SKM-1 (cell line): ENCODE results near the gene PEX1.
"Not testable (repeated sequence)": the region's sequence is repeated elsewhere in the genome, so short reads cannot be mapped to it uniquely, and the experiment has no call there.

Source experiments
- DNase-seq: peaks from one replicate; lab custom pipeline; 2025; ENCODE audit not compliant: unreplicated experiment; lab: John Stamatoyannopoulos, UW

Gene PEX1

DNA sequence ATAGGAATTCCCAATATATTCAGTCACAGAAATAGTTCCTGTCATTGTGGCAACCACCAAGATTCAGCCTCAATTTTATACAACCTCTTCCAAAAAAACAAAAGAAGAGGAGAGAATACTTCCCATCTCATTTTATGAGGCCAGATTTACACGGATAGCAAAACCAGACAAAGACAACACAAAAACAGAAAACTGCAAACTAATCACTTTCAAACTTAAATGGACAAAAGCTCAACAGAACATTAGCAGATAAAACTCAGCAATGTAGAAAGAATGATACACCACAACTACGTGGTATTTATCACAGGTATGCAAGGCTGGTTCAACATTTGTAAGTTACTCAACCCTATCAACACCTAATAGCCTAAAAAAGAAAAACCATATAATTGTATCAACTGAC, 22.0 kb downstream of the PEX1 start:
- DNase-seq = no peak

DNA sequence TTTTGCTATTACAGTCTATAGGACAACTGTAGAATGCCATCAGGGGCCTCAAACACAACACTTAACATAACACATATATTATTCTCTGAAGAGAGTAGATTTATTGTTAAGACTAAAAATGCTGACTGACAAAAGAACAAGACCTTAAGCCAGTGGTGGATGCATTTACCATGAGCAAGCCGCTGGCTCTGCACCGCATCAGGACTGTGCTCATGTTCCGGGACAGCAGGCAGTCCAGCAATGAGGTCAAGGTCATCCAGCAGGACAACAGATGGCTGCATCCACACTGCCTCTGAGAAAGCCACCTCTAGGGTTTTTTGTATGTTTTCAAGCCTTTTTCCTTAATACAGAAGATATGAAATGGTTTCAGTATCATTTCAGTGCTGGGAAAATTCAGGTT, 23.8 kb downstream of the PEX1 start:
- DNase-seq = no peak

DNA sequence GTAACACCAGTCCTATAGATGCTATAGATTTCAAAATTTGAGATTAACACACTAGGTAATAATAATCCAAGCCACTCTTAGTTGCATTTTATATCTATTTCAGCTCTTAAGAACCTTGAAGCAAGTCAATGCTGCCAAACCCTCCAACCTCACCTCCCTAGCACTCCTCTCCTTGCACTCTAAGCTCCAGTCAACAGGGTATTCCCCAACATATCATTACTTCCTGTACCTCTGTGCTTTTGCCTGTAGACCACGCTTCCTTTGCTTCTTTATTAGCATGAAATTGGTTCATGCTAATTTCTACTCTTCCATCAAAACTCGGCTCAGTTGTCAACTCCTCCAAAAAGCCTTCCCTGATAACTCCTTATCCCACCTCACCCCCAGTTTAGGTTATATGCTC, 24.6 kb downstream of the PEX1 start:
- no peak for DNase-seq

DNA sequence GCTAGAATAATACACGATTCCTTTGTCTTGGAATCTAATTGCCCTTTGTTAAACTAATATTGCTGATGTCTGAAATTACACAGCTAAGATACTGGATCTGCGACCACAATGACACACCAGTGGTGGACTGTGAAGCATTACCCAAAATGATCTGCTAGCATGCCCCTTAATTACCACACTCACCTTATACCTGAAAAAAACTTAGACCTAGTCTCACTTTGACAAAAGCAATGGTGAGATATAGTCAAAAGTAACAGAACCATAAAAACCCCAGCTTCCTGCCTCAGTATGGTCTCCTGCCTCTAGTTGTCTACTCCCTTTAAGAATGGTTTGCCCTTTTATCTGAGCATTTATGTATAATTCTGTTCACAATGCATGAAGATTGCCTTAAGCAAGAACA, 29.8 kb downstream of the PEX1 start:
- no peak for DNase-seq

DNA sequence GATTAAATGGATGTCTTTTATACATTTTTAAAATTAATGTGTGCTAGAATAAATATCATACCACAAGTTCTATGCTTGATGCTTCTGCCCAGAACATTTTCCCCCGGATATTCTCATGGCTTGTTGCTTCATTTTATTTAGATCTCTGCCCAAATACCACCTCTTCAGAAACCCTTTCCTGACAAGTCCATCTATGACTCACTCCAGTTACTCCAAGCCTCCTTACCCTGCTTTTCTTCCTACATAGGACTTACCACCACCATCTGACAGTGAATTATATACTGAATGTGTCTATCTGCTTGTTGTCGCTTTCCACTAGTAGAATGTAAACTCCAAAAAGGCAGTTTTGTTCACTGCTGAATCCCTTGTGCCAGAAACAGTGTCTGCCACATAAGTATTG, 31.4 kb downstream of the PEX1 start:
- no peak for DNase-seq

DNA sequence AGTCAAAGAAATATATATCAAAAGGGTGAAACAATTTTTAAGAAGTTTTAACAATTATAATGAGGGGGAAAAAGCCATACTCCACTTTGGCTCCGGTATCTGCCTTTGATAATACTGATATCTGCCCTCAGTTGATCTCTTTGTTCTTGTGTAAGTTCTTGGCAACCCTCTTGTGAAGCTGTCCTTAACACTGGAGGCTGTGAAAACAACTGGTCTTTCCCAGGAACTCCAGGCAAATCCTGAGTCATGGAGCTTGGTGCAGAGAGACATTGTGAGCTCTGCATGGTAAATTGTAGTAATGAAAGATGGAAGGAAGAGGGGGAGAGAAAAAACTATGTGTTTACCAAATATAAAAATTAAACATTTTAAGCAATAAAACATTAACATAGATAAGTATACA, 38.7 kb downstream of the PEX1 start:
- no peak for DNase-seq

DNA sequence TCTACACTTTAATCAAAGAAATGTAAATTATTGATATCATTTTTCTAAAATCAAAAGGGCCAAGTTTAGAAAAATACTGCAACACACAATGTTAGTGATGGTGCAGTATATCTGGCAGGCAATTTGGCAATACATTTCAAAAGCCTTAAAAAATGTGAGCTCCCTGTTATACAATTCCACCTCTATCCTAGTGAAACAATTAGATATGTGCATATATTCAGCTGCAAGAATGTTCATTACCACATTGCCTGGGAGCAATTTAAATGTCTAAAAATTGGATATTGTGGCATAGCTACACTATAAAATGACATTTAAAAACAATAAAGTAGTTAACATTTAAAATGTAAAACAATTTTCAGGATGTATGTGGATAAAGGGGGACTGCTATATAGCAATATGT, 40.5 kb downstream of the PEX1 start:
- no peak for DNase-seq

DNA sequence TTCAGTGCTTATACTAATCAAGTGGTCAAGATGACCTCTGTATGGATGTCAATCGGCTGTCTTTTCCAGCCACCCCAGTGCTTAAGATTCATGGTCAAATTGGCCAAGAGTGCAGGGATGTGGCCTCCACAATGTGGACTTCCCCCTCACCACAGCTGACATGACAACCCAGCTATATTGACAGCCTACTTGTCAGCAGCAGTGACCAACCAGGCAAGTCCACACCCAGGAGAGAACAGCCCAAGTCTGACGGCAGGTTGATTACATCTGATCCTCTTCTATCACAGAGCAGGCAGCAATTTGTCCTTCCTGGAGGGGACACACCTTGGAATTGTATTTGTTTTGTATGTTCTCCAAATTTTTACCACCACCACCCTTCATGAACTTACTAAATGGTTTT, 42.3 kb downstream of the PEX1 start:
- no peak for DNase-seq

DNA sequence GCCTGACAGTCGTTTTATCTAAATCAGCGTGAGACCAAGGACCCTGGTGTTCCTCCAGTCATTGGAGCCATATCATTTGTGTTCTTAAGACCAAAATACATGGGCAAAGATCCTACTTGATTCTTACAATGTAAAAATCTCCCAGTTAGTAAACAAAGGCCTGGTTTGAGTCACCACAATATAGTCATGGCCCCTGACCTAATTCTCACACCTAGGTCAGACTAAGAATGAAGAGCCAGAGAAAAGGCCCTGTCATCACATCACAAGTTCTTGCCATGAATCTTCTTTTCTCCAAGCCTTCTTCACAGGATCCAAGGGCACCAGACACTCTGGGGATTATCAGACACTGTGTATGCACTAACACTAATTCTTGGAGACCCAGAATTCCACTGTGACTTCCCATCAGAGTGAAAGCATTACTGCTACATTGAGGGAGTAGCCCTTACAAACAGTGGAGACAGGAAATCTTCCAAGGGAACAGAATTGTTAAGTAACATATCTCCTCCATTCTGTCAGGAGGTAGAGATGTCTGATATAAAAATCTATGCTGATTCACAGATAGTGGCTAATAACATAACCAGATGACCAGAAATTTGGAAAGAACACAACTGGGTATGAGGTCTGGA, 42.9 kb downstream of the PEX1 start:
- DNase-seq = no peak

DNA sequence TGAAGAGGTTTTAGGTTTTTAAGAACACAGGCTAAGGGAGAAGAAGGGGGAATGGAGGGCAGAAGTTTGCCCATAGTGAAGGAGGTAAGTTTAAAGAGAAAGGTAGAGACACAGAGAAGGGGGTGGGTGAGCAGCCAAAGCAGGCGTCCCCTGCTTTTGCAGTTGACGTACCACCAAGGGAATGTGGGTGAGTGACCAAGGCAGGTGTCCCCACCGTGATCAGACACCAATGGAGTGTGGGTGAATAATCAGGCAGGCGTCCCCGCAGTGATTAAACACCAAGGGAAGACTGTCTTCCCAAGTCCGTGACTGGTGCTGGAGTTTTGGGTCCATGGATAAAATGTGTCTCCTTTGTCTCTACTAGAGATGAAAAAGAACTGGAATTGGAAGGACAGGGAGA, 44.1 kb downstream of the PEX1 start:
- not testable (repeated sequence) for DNase-seq

DNA sequence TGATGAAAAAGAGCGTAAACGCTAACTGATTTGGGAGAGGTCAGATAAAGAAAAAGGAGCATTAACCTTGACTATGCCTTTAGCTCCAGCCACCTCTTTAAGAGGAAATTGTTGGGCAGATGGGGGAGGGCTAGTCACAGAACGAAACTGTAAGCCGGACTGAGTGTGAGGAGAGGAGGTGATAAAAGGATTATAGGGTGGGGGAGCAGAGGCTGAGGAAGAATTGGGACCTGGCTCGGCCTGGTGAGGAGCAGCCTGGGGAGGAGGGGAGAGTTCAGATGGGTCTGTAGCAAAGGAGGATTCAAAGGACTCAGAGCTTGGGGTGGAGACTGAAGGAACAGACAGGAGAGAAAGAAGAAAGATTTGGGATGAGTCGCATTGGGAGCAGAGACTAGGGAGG, 44.7 kb downstream of the PEX1 start:
- not testable (repeated sequence) for DNase-seq

DNA sequence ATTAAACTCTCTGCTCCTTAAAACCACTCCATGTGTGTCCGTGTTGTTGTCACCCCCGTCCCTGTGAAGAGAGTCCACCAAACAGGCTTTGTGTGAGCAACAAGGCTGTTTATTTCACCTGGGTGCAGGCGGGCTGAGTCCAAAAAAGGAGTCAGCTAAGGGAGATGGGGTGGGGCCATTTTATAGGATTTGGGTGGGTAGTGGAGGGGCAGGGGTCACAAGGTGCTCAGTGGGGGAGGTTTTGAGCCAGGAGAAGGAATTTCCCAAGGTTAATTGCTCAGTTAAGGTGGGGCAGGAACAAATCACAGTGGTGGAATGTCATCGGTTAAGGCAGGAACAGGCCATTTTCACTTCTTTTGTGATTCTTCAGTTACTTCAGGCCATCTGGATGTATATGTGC, 49.2 kb downstream of the PEX1 start:
- not testable (repeated sequence) for DNase-seq

DNA sequence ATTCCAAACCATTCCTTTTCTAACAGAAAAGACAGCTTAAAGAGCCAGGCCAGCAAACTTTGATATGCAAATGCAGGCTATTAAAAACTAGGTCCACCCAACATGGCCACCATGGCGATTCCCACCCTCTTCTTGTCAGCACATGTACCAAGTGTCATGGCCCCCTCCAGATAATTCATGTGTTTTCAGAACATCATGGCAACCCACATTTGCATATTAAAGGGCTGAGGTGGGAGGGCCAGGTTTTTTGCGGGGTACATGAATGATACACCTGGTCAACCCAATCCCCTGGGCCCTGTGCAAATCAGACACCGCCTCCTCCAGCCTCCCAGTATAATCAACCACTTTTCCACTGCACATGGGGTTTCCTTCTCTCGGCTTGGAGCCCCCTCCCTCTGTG, 49.6 kb downstream of the PEX1 start:
- no peak for DNase-seq

DNA sequence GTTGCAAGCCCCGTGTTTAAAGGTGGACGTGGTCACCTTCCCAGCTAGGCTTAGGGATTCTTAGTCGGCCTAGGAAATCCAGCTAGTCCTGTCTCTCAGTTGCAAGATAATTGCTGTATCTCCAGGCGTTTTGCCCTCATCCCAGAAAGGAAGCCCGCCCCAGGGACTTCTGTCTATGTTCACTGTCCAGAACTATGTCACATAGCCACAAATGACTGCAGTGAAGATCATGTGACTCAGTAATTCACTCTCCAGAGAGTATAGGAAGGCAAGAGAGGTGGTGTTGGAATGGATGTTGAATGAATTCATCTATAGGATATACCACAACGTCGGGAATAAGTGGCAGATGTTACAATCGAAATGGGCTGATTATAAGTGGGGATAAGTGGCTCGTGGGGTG, 50.2 kb downstream of the PEX1 start:
- DNase-seq = no peak

DNA sequence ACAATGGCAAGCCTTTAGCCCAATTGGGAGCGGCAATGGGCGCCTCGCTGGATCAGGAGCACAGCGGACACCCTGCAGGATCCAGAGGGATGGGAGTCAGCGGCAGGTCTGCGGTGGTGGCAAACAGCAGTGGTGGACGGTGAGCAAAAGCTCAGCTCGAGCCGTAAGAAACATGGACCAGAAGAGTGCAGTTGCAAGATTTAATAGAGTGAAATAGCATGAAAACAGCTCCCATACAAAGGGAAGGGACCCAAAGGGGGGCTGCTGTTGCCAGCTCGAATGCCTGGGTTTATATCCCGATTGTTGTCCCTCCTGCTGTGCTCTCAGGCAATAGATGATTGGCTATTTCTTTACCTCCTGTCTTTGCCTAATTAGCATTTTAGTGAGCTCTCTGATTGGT, 50.6 kb downstream of the PEX1 start, which contains the start of gene ERVW-1:
TSS of gene ERVW-1 (minus strand) at position 266 of the 400 bp plus-strand sequence. CDS start 7,565 bp downstream, outside the sequence.
- DNase-seq = not testable (repeated sequence)

DNA sequence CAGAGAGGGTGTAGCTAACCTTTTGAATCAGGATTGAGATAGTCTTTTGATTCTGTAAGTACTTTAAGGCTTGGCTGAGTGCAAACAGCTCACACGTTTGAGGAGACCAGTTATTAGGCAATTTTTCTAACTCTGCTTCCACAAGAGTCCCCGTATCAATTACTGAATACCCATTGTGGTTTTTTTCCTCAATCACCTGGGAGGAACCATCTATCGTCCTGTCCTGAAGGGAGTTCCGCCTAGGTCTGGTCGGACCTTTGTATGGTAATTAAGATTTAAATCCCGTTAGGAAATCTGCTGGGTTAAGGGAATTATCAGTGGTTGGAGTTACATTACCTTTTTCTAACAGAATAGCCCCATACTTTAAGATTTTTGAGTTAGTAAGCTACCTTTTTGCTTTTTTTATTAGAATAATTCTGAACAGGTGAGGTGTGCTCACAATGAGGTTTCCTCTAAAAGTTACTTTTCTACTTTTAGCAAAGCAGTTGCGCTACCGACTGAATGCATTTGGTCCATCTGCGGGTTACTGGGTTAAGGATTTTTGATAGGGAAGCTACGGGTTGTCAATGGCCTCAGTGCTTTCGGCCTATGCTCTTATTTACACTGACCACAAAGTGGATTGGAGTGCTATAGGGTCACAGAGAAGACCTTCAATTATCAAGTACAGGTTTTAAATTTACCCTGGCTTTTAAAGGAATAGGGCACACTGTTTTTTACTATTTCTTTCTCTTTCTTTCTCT, 52.3 kb downstream of the PEX1 start:
- DNase-seq = not testable (repeated sequence)

DNA sequence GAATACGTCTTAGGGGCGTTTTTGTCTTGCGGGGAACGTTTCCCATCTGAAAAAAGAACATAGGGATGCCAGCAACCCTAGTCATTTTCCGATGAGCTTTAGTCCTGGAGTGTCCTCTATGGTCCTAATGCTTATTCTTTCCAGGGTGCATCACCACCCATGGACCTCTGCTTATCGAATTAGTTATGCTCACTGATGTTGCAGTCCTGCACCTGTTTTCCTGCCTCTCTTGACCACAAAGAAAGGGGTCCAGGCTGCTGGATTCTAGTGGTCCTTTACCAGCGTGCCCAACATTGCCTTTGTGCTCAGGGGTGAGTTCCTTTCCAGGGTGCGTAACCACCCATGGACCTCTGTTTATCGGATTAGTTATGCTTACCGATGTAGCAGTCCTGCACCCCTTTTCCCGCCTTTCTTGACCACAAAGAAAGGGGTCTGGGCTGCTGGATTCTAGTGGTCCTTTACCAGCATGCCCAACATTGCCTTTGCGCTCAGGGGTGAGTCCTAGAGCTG, 53.0 kb downstream of the PEX1 start:
- DNase-seq = not testable (repeated sequence)

DNA sequence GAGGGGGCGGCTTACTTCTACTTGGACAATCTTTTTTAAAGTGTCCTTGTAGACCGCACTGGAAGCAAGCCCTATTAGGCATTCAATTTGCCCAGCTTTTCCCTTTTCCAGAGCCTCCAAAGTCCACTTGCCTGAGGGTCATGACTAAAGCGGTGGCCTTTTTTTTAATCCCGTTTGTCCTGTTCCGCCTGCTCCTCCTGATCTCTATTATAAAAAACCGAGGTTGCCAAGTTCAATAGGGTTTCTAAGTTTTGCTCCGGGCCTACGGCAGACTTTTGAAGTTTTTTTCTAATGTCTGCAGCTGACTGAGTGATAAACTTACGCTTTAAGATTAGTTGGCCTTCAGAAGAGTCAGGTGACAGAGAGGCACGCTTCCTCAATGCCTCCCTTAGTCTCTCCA, 54.3 kb downstream of the PEX1 start:
- not testable (repeated sequence) for DNase-seq

DNA sequence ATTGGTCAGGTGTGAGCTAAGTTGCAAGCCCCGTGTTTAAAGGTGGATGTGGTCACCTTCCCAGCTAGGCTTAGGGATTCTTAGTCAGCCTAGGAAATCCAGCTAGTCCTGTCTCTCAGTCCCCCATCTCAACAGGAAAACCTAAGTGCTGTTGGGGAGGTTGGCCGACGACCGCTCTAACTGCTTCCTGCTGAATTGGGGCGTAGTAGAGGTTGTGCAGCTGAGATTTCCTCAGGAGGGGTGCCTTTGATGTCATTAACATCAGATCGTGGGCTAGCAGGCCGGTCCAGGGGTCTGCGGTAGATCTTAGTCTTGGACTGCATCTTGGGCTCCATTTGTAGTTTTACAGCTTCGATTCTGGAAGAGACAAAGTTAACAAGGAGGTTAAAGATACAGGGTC, 59.7 kb downstream of the PEX1 start:
- not testable (repeated sequence) for DNase-seq

DNA sequence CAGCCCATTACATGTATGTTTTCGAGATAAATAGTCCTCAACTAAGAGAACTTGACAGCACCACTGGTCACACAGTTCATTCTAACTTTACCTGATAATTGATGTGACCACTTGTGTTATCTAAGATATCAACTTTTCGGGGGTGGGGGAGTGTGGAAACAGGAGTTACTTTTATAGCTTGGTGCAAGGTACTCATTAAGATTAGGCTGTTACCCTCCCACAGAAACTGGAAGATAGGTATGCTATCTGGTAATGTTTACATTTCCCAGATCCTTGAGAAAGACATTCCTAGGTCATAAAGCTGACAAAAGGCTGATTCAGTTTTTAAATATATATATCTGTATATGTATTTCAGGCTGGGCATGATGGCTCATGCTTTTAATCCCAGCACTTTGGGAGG, 61.6 kb downstream of the PEX1 start:
- no peak for DNase-seq

DNA sequence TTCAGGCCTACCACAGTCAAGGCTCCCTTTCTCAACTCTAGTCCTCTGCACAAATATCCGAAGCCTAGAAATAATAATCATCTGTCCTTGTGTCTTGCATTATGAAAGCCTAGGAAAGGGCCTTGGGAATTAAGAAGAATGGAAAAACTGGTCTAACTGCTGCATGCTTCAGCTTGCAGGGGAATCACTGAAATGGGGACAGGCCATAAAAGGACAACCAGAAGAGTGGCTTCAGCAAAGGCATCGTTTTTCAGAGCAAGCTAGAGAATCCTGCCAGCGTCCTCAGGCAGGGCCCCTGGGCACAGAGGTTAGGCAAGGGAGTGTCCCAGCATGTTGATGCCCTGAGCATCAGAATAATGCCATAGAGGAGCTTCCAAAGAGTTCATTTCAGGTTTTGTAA, 63.8 kb downstream of the PEX1 start:
- no peak for DNase-seq

DNA sequence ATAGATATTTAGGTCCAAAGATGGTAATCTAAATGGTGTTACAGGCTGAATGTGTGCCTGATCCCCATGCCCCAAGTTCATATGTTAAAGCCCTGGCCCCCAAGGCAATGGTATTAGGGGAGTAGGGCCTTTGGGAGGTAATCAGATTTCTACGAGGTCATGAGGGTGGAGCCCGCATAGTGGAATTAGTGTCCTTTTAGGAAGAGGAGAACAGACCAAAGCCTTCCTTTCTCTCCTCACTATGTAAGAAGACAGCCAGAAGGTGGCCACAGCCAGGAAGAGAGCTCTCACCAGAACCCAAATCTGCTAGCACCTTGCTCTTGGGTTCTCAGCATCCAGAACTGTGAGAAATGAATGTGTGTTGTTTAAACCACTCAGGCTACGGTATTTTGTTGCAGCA, 65.8 kb downstream of the PEX1 start:
- no peak for DNase-seq
